GM12872 (cell line): ENCODE data around the gene SYT13.

ENCODE experiments used
- CTCF ChIP-seq: IDR thresholded peaks from 3 replicates; pipeline ENCODE4 v1.5.1; 2011; ENCODE audit warnings: low read depth, mild to moderate bottlenecking, low read length, moderate library complexity; ENCODE audit not compliant: insufficient read depth

The SYT13 gene

DNA sequence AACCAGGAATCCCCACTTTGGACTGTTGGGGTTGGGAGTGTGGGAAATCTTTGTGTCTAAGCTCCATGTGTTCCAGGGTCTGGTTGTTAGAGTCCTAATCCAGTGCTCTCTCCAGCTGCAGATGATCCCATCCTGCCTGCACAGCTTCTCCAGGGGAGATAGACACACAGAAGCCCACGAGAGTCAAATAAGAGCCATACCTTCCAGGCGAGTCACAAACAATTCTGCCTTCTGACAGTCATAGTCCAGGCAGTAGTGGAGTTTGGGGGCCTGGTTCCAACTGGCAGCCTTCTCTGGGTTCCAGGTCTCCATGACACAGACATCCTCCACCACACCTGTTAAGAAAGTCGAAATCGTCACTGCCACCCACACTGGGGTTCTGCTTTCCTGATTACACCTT is 32.1 kb downstream of the SYT13 start:
- TF ChIP-seq CTCF, result no peak

DNA sequence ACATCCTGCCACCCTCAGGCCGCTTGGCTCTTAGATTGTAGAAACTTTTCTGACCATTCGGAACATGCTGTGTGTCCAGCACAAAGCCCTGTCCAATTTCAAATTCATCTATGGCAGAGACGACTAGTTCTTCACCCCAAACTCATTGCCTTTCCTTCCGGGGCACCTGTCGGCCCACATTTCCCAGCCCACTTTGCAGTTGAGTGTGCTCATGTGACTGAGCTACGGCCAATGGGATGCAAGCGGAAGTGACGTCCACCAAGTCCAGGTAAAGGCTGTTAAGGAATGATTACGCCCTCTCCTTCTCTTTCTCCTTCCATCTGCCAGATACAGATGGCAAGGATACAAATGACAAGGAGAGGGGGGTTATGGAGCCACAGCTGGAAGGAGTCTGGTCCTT is 32.5 kb downstream of the SYT13 start:
- no peak for TF ChIP-seq CTCF

DNA sequence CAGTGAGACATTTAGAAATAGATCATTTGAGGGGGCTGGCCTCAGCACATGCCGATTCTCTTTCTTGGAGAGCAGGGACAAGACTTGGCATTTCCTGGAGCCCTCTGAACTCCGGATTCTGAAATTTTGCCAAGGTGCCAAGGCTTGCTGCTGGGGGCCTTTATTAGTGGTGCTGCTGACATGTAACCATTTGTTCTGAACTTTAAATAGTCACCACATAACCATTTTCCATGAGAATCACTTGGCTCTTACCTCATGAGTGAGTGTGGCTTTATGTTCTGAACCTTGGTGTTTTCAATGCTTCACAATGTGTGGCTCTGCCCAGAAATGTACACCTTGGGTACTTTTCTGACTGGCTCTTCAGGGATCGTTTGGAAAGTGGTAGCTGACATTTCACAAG is 33.3 kb downstream of the SYT13 start:
- TF ChIP-seq CTCF, result no peak

GRCh38 chr11:45252134-45252856 is 33.8 kb downstream of the SYT13 start:
- peak; percentile 77 for TF ChIP-seq CTCF

- TF ChIP-seq CTCF, result no peak
Measured at GRCh38 chr11:45250035-45250718, 36.0 kb downstream of the SYT13 start.

DNA sequence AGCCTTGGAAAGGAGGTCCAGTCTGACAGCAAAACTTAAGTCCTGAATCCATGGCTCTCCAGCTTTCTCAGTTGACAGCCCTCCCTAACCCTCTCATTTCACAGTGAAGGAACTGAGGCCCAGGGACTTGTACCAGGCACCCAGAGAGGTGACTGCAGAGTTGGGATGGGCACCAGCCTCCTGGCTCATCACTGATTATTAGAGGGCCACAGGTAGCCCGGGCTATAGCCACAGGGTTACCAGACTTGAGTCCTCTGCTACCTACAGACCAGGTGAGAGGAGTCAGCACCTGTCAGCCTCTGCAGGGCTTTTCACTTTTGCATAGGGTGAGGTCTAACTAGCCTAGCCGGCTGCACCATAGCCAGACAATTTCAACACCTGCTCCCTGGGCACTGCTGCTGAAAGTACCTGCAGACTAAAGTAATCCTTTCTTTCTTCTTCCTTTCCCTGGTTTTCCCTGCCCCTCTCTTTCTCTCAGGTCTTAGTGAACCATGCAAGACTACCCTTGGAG is 37.6 kb downstream of the SYT13 start:
- TF ChIP-seq CTCF, result no peak

DNA sequence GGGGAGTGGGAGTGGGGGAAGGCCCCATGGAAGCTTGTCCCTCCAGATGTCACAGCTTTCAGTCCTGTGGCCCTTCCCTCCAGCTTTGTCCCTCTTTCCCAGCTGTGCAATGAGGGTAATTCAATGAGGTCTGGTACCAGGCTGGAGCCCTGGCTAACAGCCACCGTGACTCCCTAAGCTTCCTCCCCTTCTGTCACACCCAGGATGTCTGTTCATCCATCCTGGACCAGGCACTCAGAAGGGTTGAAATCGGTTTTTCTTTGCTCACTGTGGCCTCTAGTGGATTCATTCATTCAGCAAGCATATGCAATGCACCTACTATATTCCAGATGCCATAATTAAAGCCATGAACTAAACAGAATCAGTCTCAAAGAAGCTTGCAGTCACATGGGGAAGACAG is 38.7 kb downstream of the SYT13 start:
- TF ChIP-seq CTCF, result no peak
